Heart left ventricle (tissue), 16 donors: Measurements from ENCODE around the gene DEAF1. TPM values are rescaled to one million over a fixed set of nuclear protein-coding genes. Genes with fewer than 3 reads are reported as not detected.
A peak's percentile ranks its signal among the peaks of the same experiment; 100 is the strongest.

Source experiments
- ATAC-seq, 4 donors: fragments of 200-7000 bp; cut with Tn5 transposase; one replicate each; pipeline ENCODE4 v1.9.1; 2020 to 2022; ENCODE audit warnings: moderate library complexity in 4 of 4, mild to moderate bottlenecking in 3 of 4, moderate number of reproducible peaks in 1 of 4
- DNase-seq, 5 donors: peaks; one replicate each; pipeline ENCODE4 v3.0.0-alpha.2; 2020
- H3K27ac ChIP-seq, 12 donors: fragments of 200-600 bp; sonication (generic) in 4 of 12; one replicate each; pipeline versions ENCODE4 v1.5.0 to v1.8.0; 2016 to 2022; ENCODE audit warnings: mild to moderate bottlenecking in 2 of 12
- H3K27me3 ChIP-seq, 9 donors: fragments of 200-600 bp; sonication (generic) in 2 of 9; one replicate each; pipeline versions ENCODE4 v1.5.1 to v1.8.0; 2016 to 2022; ENCODE audit warnings: mild to moderate bottlenecking in 3 of 9
- H3K36me3 ChIP-seq, 9 donors: fragments of 200-600 bp; sonication (generic) in 2 of 9; one replicate each; pipeline versions ENCODE4 v1.5.0 to v1.8.0; 2018 to 2022; ENCODE audit warnings: mild to moderate bottlenecking in 2 of 9
- H3K4me1 ChIP-seq, 12 donors: fragments of 200-600 bp; sonication (generic) in 4 of 12; one replicate each; pipeline versions ENCODE4 v1.5.0 to v1.8.0; 2016 to 2022; ENCODE audit warnings: mild to moderate bottlenecking in 3 of 12
- H3K4me3 ChIP-seq, 12 donors: fragments of 200-600 bp; sonication (generic) in 4 of 12; one replicate each; pipeline versions ENCODE4 v1.5.0 to v1.8.0; 2017 to 2022; ENCODE audit warnings: mild to moderate bottlenecking in 9 of 12, moderate library complexity in 4 of 12
- H3K9me3 ChIP-seq, 12 donors: fragments of 200-600 bp; sonication (generic) in 4 of 12; one replicate each; pipeline versions ENCODE4 v1.5.0 to v1.8.0; 2016 to 2022; ENCODE audit warnings: mild to moderate bottlenecking in 1 of 12
- CTCF ChIP-seq, 12 donors: fragments of 200-600 bp; sonication (generic) in 4 of 12; IDR thresholded peaks; one replicate each; pipeline versions ENCODE4 v1.5.0 to v1.8.0; 2018 to 2022; ENCODE audit warnings: antibody characterized with exemption in 12 of 12, mild to moderate bottlenecking in 5 of 12
- POLR2A ChIP-seq, 2 donors: fragments of 450-650 bp; IDR thresholded peaks; one replicate each; pipeline ENCODE4 v1.6.1; 2017; ENCODE audit warnings: antibody characterized with exemption in 2 of 2, mild to moderate bottlenecking in 2 of 2, moderate library complexity in 2 of 2
- WGBS, 4 donors: extraction: QIAGEN DNeasy Blood & Tissue Kit in 2 of 4; methylation state at CpG; one replicate each; pipeline versions ENCODE4 v1.1.5 to v1.1.7; 2013 to 2018; 5-methylcytosine and 5-hydroxymethylcytosine counted together
- intact Hi-C, 10 donors: fragments of 100-400 bp; cut with DNase I; formaldehyde crosslinking; loops; one replicate each; pipeline versions ENCODE4 v1.11.1 to v1.14.2; 2022
- polyA plus RNA-seq, 2 donors: library from polyadenylated mRNA; stranded (reverse); fragments of 200-250 nt; gene quantifications; one replicate each; pipeline ENCODE4 v1.2.3, GENCODE V29; 2013
- total RNA-seq, 9 donors: library from RNA; depleted of rRNA in 2 of 9; stranded (reverse); fragments of >200 nt in 2 of 9; fragmentation: NEBNext Ultra II Directional in 3 of 9; extraction: Animal tissue kit (Norgen Biotek cat#: 25700) in 3 of 9; gene quantifications; one replicate each; pipeline versions ENCODE4 v1.1.0 to v1.2.4, GENCODE V29; 2016 to 2023
- donor health status: ischemic (EF 13 %, LVEDD 7.1; RV severe dilation, severe dysfunction).
- donor health status: healthy with polysubstance abuse.
- donor health status: DM: no; HTN: yes; CAD: no.
- donor health status: DM: no; HTN: no; CAD: no.
- donor health status: ischemic (EF 25% LVEDD 6.9; RV normal size, moderate dysfunction).
- donor health status: ischemic (EF 25% LVEDD 5.7; RV mildly dilated, moderate dysfunction).
- donor health status: healthy.
- donor health status: DM: yes; HTN: yes; CAD: no.
- donor health status: ischemic (EF 35%, LVEDD 5.7; RV mildly dilated, moderate dysfunction).
- donor health status: nonischemic (EF 11% LVEDD 7.7; RV severe dilation, severe dysfunction).
- donor health status: DM: yes; HTN: yes; CAD: no.
- donor health status: PGD.
- donor health status: ischemic (EF 29% LVEDD 5.4; RV normal size, mild dysfunction).
- donor health status: nonischemic (EF 23%, LVEDD 6.1; RV moderate dilation, normal function).

DEAF1 gene
- total and polyA plus RNA-seq, 11 donors = 11.8 to 25.6 (median 15.1) TPM

GRCh38 chr11:724049-724777 lies 29.2 kb upstream of the DEAF1 start:
- Histone ChIP-seq H3K4me3 (no peak overlapping the region), H3K9me3 (no peaks in the 10 kb centered on the region), H3K4me1 (peaks cover 0 to 48% (median 28%) of the 10 kb centered on the region in 12 donors), H3K27ac (no peak overlapping the region), H3K36me3 (no peaks in the 10 kb centered on the region), H3K27me3 (peaks cover 40 to 94% (median 58%) of the 10 kb centered on the region in 9 donors)
- peak in 1 of 5 donors; percentile 27 for DNase-seq
- ATAC-seq = no peak
- WGBS, 4 donors = 52 to 83% (median 56%) methylated on average over 3 to 19 of the region's 19 CpGs
- intact Hi-C loops = loop anchor here in 6 of 10 donors (2.0 to 10.0 kb wide), 4 partner anchors 59 to 167 kb away; no protein-coding TSS in a partner anchor
- TF ChIP-seq CTCF (IDR thresholded peaks at IDR 0.05) (no peak), POLR2A (IDR thresholded peaks at IDR 0.05) (no peak)

DNA sequence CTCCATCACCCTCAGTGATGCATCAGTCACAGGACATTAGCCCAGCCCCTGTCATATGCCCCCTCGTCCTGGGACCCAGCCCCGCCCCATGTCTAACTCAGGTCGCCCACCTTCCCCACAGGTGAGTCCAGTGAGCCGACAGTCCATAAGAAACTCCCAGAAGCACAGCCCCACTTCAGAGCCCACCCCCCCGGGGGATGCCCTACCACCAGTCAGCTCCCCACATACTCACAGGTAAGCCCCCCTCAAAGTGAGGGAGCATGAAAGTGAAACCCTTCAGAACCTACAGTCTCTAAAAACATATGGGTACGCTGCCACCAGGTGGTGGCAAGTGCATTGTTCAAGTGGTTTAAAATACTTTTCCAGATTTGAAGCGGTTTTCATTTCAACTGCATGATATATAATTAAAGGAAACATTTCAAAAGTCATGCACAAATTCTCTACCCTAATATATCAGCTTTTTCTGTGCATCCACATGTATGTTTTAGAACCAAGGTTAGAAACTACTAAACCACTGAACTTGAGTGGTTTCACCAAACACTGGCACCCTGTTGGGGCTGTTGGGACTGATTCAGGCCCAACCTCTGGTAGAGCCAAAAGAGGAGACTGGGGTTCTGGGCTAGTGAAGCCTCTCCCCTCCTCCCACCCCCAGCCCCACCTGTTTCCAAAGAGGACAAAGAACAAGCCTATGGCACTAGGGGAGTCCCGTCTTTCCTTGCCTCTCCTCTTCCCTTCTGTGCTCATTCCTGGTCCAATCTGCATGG lies 28.3 kb upstream of the DEAF1 start:
- Histone ChIP-seq H3K27ac (no peak overlapping the region), H3K27me3 (peaks cover 40 to 84% (median 58%) of the 10 kb centered on the region in 9 donors), H3K4me1 (peaks cover 0 to 44% (median 25%) of the 10 kb centered on the region in 12 donors), H3K4me3 (peak overlapping the region in 1 of 12 donors; percentile 13), H3K36me3 (no peaks in the 10 kb centered on the region), H3K9me3 (no peaks in the 10 kb centered on the region)
- TF ChIP-seq POLR2A (IDR thresholded peaks at IDR 0.05) (no peak), CTCF (IDR thresholded peaks at IDR 0.05) (peak; percentile 46 to 78 (median 64))
- peak in 2 of 4 donors; percentile 25 to 26 for ATAC-seq
- intact Hi-C loops = loop anchor here in 8 of 10 donors (1.0 to 10.0 kb wide), 7 partner anchors 59 to 169 kb away; no protein-coding TSS in a partner anchor
- 41 to 56% (median 52%) methylated on average over 6 to 8 of the region's 8 CpGs for WGBS, 4 donors
- DNase-seq = peak in 1 of 5 donors; percentile 27

DNA sequence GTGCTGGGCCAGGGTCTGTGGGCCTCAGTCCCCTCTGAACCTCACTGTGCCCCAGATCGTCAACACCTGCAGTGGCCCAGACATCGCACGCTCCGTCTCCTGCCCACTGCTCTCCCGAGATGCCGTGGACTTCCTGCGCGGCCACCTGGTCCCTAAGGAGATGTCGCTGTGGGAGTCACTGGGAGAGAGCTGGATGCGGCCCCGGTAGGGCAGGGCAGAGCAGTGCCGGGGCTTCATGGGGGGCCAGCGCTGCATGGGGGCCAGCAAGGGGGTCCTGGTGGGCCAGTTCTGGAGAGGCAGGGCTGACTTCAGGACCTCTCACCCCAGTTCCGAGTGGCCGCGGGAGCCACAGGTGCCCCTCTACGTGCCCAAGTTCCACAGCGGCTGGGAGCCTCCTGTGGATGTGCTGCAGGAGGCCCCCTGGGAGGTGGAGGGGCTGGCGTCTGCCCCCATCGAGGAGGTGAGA lies 27.4 kb upstream of the DEAF1 start:
- H3K4me3 ChIP-seq = no peak overlapping the region
- intact Hi-C loops = loop anchor here in 6 of 10 donors (2.0 to 10.0 kb wide), 5 partner anchors 58 to 168 kb away; no protein-coding TSS in a partner anchor
- ATAC-seq = no peak
- peaks cover 40 to 77% (median 58%) of the 10 kb centered on the region in 9 donors for H3K27me3 ChIP-seq
- DNase-seq = peak in 1 of 5 donors; percentile 18
- H3K36me3 ChIP-seq = no peaks in the 10 kb centered on the region
- 64 to 69% (median 68%) methylated on average over 10 to 20 of the region's 20 CpGs for WGBS, 4 donors
- no peak overlapping the region for H3K27ac ChIP-seq
- no peak for TF ChIP-seq CTCF (IDR thresholded peaks at IDR 0.05)
- TF ChIP-seq POLR2A (IDR thresholded peaks at IDR 0.05) = no peak
- peaks cover 0 to 35% (median 17%) of the 10 kb centered on the region in 12 donors for H3K4me1 ChIP-seq
- H3K9me3 ChIP-seq = no peaks in the 10 kb centered on the region
